Keratinocyte (primary cell): ENCODE measurements around the gene ALOX5AP.

Source experiments
- CTCF ChIP-seq, 3 experiments: IDR thresholded peaks in 1 of 3; conservative IDR thresholded peaks in 1 of 3; optimal IDR thresholded peaks in 1 of 3; 2 replicates in 2 of 3; 3 replicates in 1 of 3; pipeline versions ENCODE3 to v1.5.1; 2011; ENCODE audit warnings: low read length in 3 of 3, mild to moderate bottlenecking in 3 of 3, moderate library complexity in 2 of 3, control low read depth in 1 of 3, inconsistent platforms in 1 of 3; ENCODE audit not compliant: insufficient read depth in 2 of 3; ENCODE audit errors: extremely low read depth in 1 of 3
- EZH2 ChIP-seq: IDR thresholded peaks from one replicate; pipeline ENCODE4 v1.6.1; 2012; ENCODE audit warnings: inconsistent platforms, mild to moderate bottlenecking, low read length, moderate library complexity

GRCh38 chr13:30799356-30799824 is 64.0 kb downstream of the ALOX5AP start:
- TF ChIP-seq CTCF (optimal IDR thresholded peaks at IDR 0.05 in 1 of 3, IDR thresholded peaks at IDR 0.05 in 1 of 3, conservative IDR thresholded peaks at IDR 0.05 in 1 of 3; ENCODE audit: extremely low read depth in 1 of 3, insufficient read depth in 2 of 3, low read length in 3 of 3) (no peak), EZH2 (no peak)
